Measurements from ENCODE around the gene SYNPR.

Gene SYNPR

GRCh38 chr3:63456901-63457300 is 178.8 kb downstream of the SYNPR start:
- H4K20me1 ChIP-seq = no peaks in the 10 kb centered on the region
- no peak overlapping the region for H3K27ac ChIP-seq
- TF ChIP-seq Cebpa-rat (IDR thresholded peaks at IDR 0.05) = no peak

DNA sequence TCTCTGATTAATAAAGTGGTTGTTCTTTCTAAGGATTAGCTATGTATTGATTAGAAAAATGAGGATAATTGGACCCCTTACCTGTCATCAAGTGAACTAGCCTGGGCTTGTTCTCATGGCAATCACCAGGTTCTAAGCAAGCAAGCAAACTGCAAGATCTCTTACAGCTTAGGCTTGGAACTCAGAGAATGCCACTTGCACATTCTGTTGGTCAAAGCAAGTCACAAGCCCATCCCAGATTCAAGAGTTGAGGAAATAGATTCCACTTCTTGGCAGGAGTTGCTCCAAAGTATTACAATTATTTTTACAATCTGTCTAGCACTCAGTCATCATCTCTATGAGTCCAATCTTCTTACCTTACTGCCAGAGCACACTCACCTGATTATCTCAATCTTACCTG is 180.3 kb downstream of the SYNPR start:
- TF ChIP-seq Cebpa-rat (IDR thresholded peaks at IDR 0.05) = no peak
- H3K36me3 ChIP-seq = no peaks in the 10 kb centered on the region
- no peak overlapping the region for H3K4me3 ChIP-seq
- no peaks in the 10 kb centered on the region for H3K4me1 ChIP-seq
- no peaks in the 10 kb centered on the region for H3K27me3 ChIP-seq
- no peak overlapping the region for H3K4me2 ChIP-seq
- no peaks in the 10 kb centered on the region for H4K20me1 ChIP-seq
- H3K9ac ChIP-seq = no peak overlapping the region
- H3K9me3 ChIP-seq = no peaks in the 10 kb centered on the region
- no peak overlapping the region for H3K27ac ChIP-seq

More at GRCh38 chr3:63456901-63457300, 178.8 kb downstream of the SYNPR start:
- H3K9ac ChIP-seq = no peak overlapping the region
- no peak overlapping the region for H3K4me3 ChIP-seq
- H3K27me3 ChIP-seq = no peaks in the 10 kb centered on the region
- no peaks in the 10 kb centered on the region for H3K9me3 ChIP-seq
- no peaks in the 10 kb centered on the region for H3K36me3 ChIP-seq
- no peak overlapping the region for H3K4me2 ChIP-seq
- no peaks in the 10 kb centered on the region for H3K4me1 ChIP-seq

DNA sequence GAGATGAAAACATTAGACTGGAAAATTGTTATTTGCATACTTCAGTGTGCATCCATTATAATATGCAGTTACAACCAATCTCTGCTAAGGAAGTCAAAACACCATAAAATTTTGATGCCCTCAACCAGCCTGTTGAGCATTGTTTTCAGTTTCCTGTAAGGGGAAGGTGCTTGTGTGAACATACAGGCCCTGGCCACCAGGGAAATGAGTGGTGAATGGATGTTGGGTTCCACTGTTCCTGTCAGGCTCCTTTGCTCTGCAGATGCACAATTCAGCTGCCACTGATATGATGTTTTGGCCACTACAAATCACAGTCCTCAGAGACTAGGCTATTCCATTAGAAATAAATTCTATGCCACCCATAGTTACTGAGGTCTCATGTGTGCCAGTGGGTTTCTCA is 184.6 kb downstream of the SYNPR start:
- Histone ChIP-seq H4K20me1 (no peaks in the 10 kb centered on the region), H3K36me3 (no peaks in the 10 kb centered on the region), H3K9ac (no peak overlapping the region), H3K27me3 (no peaks in the 10 kb centered on the region), H3K4me2 (no peak overlapping the region), H3K27ac (no peak overlapping the region), H3K4me3 (no peak overlapping the region), H3K4me1 (no peaks in the 10 kb centered on the region), H3K9me3 (no peaks in the 10 kb centered on the region)
- TF ChIP-seq Cebpa-rat (IDR thresholded peaks at IDR 0.05) = no peak

DNA sequence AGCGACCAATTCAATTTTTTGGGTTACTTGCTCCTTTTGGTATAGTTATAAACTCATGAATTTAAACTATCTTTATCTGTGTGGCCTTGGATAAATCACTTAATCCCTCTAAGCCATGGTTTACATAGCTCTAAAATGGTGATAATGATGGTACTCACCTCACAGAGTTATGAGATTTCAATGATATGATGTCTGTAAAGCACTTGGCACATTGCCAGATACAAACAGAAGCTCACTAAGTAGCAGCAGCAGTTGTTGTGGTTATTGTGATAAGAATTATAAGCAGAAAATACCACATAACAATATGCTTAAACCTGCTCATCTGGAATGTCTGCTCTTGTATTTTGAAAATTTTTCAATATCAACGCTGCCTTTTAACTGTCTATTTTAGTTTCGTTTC is 189.3 kb downstream of the SYNPR start:
- H3K27ac ChIP-seq = no peak overlapping the region
- no peak overlapping the region for H3K9ac ChIP-seq
- H3K36me3 ChIP-seq = no peaks in the 10 kb centered on the region
- no peaks in the 10 kb centered on the region for H3K9me3 ChIP-seq
- no peak for TF ChIP-seq Cebpa-rat (IDR thresholded peaks at IDR 0.05)
- H3K4me2 ChIP-seq = no peak overlapping the region
- no peaks in the 10 kb centered on the region for H4K20me1 ChIP-seq
- H3K4me1 ChIP-seq = no peaks in the 10 kb centered on the region
- H3K27me3 ChIP-seq = no peaks in the 10 kb centered on the region
- H3K4me3 ChIP-seq = no peak overlapping the region

DNA sequence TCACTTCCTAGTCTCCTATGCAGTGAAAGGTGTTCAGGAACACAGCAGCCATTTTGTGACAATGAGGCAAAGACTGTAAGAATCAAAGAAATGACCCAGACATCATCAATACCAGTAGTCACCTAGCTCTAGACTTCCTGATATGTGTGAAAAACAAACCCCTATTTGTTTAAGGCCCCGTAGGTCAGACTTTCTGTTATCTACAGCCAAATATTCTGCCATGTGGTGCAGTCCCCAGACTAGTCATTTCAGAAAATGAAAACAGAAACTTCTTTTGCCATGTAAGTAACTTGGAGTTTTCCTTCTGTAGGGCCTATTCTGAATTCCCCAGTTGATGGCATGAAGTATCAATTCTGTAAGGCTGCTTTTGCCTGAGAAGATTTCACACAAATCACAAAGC is 192.6 kb downstream of the SYNPR start:
- no peak for TF ChIP-seq Cebpa-rat (IDR thresholded peaks at IDR 0.05)
- Histone ChIP-seq H4K20me1 (no peaks in the 10 kb centered on the region), H3K4me1 (no peaks in the 10 kb centered on the region), H3K27ac (no peak overlapping the region), H3K4me3 (no peak overlapping the region), H3K4me2 (no peak overlapping the region), H3K9ac (no peak overlapping the region), H3K9me3 (no peaks in the 10 kb centered on the region), H3K27me3 (no peaks in the 10 kb centered on the region), H3K36me3 (no peaks in the 10 kb centered on the region)

- Histone ChIP-seq H3K4me1 (no peaks in the 10 kb centered on the region), H3K9me3 (no peaks in the 10 kb centered on the region), H4K20me1 (no peaks in the 10 kb centered on the region), H3K27ac (no peak overlapping the region), H3K36me3 (no peaks in the 10 kb centered on the region), H3K27me3 (no peaks in the 10 kb centered on the region), H3K4me3 (no peak overlapping the region), H3K9ac (no peak overlapping the region), H3K4me2 (no peak overlapping the region)
- no peak for TF ChIP-seq Cebpa-rat (IDR thresholded peaks at IDR 0.05)
These were observed 193.7 kb downstream of the SYNPR start for GRCh38 chr3:63471781-63472180.

DNA sequence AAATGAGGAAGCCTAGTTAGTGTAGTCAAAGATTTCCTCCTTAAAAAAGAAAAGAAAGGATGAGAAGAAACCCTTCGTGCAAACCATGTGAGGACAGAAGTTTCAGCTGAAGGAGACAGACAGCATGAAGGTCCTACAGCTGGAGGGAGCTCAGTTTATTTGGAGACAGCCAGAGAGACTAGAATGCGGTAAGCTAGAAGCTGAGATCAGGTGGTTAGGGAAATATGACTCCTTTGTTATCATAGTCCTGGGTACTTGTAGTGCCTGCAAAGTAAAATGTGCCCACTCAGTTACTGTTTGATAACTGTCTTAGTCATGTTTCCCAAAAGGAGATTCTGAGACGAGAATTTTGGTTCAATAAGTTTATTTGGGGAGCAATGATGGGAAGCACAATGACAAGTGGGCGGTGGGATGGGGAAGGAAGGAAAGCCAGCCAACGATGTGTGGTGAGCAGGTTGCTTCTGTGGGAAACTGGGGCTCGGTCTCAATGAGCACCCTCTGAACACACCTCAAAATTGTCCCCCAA is 195.6 kb downstream of the SYNPR start:
- TF ChIP-seq Cebpa-rat (IDR thresholded peaks at IDR 0.05) = no peak
- Histone ChIP-seq H3K4me3 (no peak overlapping the region), H4K20me1 (no peaks in the 10 kb centered on the region), H3K9me3 (peaks cover 7% of the 10 kb centered on the region; the same call in 1 of the 2 replicates), H3K27ac (no peak overlapping the region), H3K4me1 (no peaks in the 10 kb centered on the region), H3K9ac (no peak overlapping the region), H3K4me2 (no peak overlapping the region), H3K36me3 (no peaks in the 10 kb centered on the region), H3K27me3 (no peaks in the 10 kb centered on the region)

DNA sequence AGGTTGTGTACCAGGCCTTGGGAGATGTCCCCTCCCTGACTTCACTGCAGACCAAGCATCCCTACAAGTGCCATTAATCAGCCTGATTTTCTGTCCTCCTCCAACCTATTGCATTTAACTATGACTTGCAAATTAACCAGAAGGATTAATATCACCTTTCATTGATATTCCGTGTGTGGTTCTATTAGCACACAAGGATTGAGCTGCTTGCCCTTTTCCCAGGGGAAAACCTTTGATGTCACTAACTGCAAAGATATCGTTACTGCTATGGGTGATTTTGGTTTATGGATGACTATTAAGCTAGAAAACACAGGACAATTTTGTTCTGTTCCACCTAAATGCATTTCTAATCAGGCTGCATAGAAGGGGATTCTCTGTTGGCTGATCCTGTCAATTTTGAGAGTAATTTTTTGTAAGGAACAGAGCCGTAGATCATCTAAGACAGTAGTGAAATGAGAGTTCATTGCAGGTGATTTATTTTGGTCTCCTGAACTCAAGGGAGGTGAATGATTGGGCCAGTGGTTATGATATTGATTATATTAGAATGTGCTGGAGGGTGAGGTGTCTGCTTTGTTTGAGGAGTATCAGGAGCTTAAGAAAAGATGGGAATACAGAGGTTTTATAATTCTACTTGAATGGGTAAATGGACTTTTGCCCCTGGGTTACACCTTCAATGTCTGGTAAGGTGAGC is 196.9 kb downstream of the SYNPR start:
- no peak overlapping the region for H3K4me2 ChIP-seq
- H3K27ac ChIP-seq = no peak overlapping the region
- peaks cover 7% of the 10 kb centered on the region; the same call in 1 of the 2 replicates for H3K9me3 ChIP-seq
- no peaks in the 10 kb centered on the region for H4K20me1 ChIP-seq
- no peaks in the 10 kb centered on the region for H3K27me3 ChIP-seq
- no peaks in the 10 kb centered on the region for H3K36me3 ChIP-seq
- no peak for TF ChIP-seq Cebpa-rat (IDR thresholded peaks at IDR 0.05)
- H3K4me3 ChIP-seq = no peak overlapping the region
- H3K9ac ChIP-seq = no peak overlapping the region
- no peaks in the 10 kb centered on the region for H3K4me1 ChIP-seq

- H3K27ac ChIP-seq = no peak overlapping the region
- no peak overlapping the region for H3K9ac ChIP-seq
- no peaks in the 10 kb centered on the region for H3K4me1 ChIP-seq
- H3K4me3 ChIP-seq = no peak overlapping the region
- H3K36me3 ChIP-seq = no peaks in the 10 kb centered on the region
- TF ChIP-seq Cebpa-rat (IDR thresholded peaks at IDR 0.05) = no peak
- H3K9me3 ChIP-seq = peaks cover 7% of the 10 kb centered on the region; the same call in 1 of the 2 replicates
- H3K27me3 ChIP-seq = no peaks in the 10 kb centered on the region
- H3K4me2 ChIP-seq = no peak overlapping the region
- H4K20me1 ChIP-seq = no peaks in the 10 kb centered on the region
These were observed 199.5 kb downstream of the SYNPR start for GRCh38 chr3:63477494-63478129.

DNA sequence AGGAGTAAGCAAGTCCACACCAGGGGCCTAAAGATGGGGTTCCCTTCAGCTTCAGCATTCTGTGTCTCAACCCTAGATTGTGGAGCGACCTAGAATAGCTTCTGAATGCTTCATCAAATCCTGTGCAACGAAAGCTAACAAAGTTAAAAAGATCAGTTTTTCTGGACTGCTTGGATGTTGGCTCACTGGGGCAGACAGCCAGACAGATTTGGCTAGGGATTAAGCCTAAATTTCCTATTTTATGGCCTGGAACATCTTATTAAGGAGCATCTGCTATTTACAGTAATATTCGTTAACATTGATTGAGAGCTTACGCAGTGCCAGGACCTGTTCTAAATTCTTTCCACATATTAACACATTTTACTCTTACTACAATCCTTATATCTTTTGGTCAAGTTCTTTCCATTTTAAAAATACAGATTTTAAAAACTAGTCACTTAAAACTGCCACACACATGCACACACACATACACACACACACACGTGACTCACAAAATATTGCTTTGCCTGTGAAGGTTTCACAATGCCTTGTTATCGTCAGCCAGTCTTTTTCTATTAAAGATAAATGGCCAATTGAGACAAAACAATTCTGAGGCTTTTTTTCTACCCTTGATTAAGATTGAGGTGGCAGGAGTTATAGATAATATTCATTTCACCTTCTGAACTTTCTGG is 201.0 kb downstream of the SYNPR start:
- no peaks in the 10 kb centered on the region for H4K20me1 ChIP-seq
- no peak overlapping the region for H3K4me3 ChIP-seq
- H3K27me3 ChIP-seq = no peaks in the 10 kb centered on the region
- no peak overlapping the region for H3K9ac ChIP-seq
- no peaks in the 10 kb centered on the region for H3K36me3 ChIP-seq
- no peak overlapping the region for H3K4me2 ChIP-seq
- peaks cover 7% of the 10 kb centered on the region; the same call in 1 of the 2 replicates for H3K9me3 ChIP-seq
- no peaks in the 10 kb centered on the region for H3K4me1 ChIP-seq
- no peak overlapping the region for H3K27ac ChIP-seq
- TF ChIP-seq Cebpa-rat (IDR thresholded peaks at IDR 0.05) = no peak

Measured in BLaER1 (cell line).